Measurements from ENCODE around the gene ACKR2. TPM values are rescaled to one million over a fixed set of nuclear protein-coding genes. Genes with fewer than 3 reads are reported as not detected.

ACKR2 gene
- total and polyA plus RNA-seq, 2 experiments from 2014 or later, result 0.11 to 0.23 TPM

DNA sequence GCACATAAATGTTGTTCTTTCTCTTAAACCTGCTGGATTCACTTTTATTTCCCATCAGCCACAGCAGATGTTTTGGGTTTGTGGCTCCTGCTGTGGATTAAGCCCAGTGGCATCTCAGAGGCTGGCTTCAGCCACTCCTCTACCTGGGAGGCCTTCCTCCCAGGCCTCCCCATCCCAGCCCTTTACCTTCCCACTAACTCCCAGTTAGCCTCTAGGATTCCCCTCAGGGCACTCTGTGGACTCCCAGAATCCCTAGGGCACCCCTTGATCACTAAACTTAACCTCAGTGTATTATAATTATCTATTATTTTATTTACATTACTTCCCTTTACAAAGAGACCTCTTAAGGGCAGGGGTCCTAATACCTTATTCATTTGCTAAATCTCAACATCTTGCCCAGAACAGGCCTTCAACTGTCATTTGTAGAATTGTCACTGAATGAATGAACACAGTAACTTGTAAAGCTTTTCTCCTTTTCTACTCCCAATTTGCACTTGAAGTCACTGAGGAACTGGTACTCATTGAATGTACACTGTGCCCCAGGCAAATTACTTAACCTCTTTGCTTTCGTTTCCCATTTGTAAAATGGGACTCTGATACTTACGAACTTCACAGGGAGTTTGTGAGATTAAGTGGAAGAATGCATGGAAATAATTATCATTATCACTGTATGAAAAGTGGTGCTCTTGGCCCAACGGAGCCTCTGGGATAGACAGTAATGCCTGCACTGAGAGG, 44.5 kb upstream of the ACKR2 start:
- in situ Hi-C loops (cut with MboI), result no loop called here
- no peak overlapping the region for H3K4me2 ChIP-seq (ENCODE audit: unreplicated experiment)

DNA sequence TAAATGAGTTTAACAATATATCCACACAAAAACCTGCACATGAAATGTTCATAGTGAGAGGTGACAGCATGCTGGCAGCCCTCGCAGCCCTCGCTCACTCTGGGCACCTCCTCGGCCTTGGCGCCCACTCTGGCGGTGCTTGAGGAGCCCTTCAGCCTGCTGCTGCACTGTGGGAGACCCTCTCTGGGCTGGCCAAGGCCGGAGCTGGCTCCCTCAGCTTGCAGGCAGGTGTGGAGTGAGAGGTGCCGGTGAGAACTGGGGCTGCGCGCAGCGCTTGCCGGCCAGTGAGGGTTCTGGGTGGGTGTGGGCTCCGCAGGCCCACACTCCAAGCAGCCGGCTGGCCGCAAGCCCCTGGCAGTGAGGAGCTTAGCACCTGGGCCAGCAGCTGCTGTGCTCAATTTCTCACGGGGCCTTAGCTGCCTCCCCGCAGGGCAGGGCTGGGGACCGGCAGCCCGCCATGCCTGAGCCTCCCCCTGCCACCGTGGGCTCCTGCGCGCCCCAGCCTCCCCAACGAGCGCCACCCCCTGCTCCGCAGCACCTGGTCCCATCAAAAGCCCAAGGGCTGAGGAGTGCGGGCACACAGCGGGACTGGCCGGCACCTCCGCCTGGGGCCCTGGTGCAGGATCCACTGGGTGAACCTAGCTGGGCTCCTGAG, 39.6 kb upstream of the ACKR2 start:
- Histone ChIP-seq H3K4me2 (ENCODE audit: unreplicated experiment) (no peak overlapping the region), H3K79me2 (ENCODE audit: insufficient read depth) (no peaks in the 10 kb centered on the region), H3K9ac (no peak overlapping the region), H2AFZ (no peak overlapping the region), H4K20me1 (ENCODE audit: insufficient read depth) (no peaks in the 10 kb centered on the region), H3K36me3 (ENCODE audit: low read depth) (no peaks in the 10 kb centered on the region), H3K9me2 (ENCODE audit: insufficient read depth) (no peaks in the 10 kb centered on the region), H3K27ac (no peak overlapping the region), H3K27me3 (replicated peaks; ENCODE audit: insufficient read depth) (no peaks in the 10 kb centered on the region), H3K4me1 (ENCODE audit: insufficient read depth) (peaks cover 6% of the 10 kb centered on the region; the same call in 1 of the 2 replicates), H3K4me3 (no peak overlapping the region), H3F3A (ENCODE audit: insufficient read depth) (no peaks in the 10 kb centered on the region), H3K9me3 (ENCODE audit: low read depth) (no peaks in the 10 kb centered on the region)
- WGBS, 2 experiments (ENCODE audit: low coverage in 1 of 2, low lambda C conversion rate in 2 of 2, missing lambda C conversion rate in 2 of 2), result 84 to 86% methylated on average over 11 to 28 of the region's 28 CpGs
- TF ChIP-seq EZH2phosphoT487 (IDR thresholded peaks at IDR 0.05; ENCODE audit: insufficient read depth, low read depth) (no peak), EZH2 (IDR thresholded peaks at IDR 0.05; ENCODE audit: insufficient read depth, poor library complexity, severe bottlenecking) (no peak)
- no peak for DNase-seq
- in situ Hi-C loops (cut with MboI), result no loop called here

More for the DNA sequence above, 44.5 kb upstream of the ACKR2 start:
- Histone ChIP-seq H3K27me3 (replicated peaks; ENCODE audit: insufficient read depth) (no peaks in the 10 kb centered on the region), H3F3A (ENCODE audit: insufficient read depth) (peaks cover 12% of the 10 kb centered on the region; the same call in 1 of the 2 replicates), H3K79me2 (ENCODE audit: insufficient read depth) (no peaks in the 10 kb centered on the region), H3K9ac (no peak overlapping the region), H3K36me3 (ENCODE audit: low read depth) (no peaks in the 10 kb centered on the region), H3K4me3 (no peak overlapping the region), H4K20me1 (ENCODE audit: insufficient read depth) (no peaks in the 10 kb centered on the region), H3K27ac (no peak overlapping the region), H3K4me1 (ENCODE audit: insufficient read depth) (peaks cover 24% of the 10 kb centered on the region), H2AFZ (no peak overlapping the region), H3K9me3 (ENCODE audit: low read depth) (no peaks in the 10 kb centered on the region), H3K9me2 (ENCODE audit: insufficient read depth) (no peaks in the 10 kb centered on the region)
- WGBS, 2 experiments (ENCODE audit: low coverage in 1 of 2, low lambda C conversion rate in 2 of 2, missing lambda C conversion rate in 2 of 2), result 46 to 48% methylated on average over 3 of the region's 3 CpGs
- no peak for DNase-seq
- TF ChIP-seq EZH2 (IDR thresholded peaks at IDR 0.05; ENCODE audit: insufficient read depth, poor library complexity, severe bottlenecking) (no peak), EZH2phosphoT487 (IDR thresholded peaks at IDR 0.05; ENCODE audit: insufficient read depth, low read depth) (no peak)

DNA sequence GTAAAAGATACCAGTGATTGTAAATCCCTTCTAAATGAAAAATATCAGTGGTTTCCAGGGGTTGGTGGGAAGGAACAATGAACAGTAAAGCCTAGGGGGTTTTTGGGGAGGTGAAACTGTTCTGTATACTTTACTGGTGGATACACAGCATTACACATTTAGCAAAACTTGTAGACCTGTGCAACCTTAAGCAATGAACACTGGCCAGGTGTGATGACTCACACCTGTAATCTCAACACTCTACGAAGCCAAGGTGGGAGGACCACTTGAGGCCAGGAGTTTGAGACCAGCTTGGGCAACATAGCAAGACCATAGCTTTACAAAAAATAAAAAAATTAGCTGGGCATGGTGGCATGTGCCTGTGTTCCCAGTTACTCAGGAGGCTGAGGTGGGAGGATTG, 38.0 kb upstream of the ACKR2 start:
- WGBS, 2 experiments (ENCODE audit: low coverage in 1 of 2, low lambda C conversion rate in 2 of 2, missing lambda C conversion rate in 2 of 2), result 53 to 68% methylated on average over 1 of the region's 1 CpG
- Histone ChIP-seq H3K79me2 (ENCODE audit: insufficient read depth) (no peaks in the 10 kb centered on the region), H3K9me3 (ENCODE audit: low read depth) (no peaks in the 10 kb centered on the region), H3K9me2 (ENCODE audit: insufficient read depth) (no peaks in the 10 kb centered on the region), H3K4me1 (ENCODE audit: insufficient read depth) (peaks cover 6% of the 10 kb centered on the region; the same call in 1 of the 2 replicates), H2AFZ (no peak overlapping the region), H4K20me1 (ENCODE audit: insufficient read depth) (no peaks in the 10 kb centered on the region), H3K27me3 (replicated peaks; ENCODE audit: insufficient read depth) (no peaks in the 10 kb centered on the region), H3F3A (ENCODE audit: insufficient read depth) (no peaks in the 10 kb centered on the region), H3K9ac (no peak overlapping the region), H3K27ac (no peak overlapping the region), H3K4me3 (no peak overlapping the region), H3K36me3 (ENCODE audit: low read depth) (no peaks in the 10 kb centered on the region), H3K4me2 (ENCODE audit: unreplicated experiment) (no peak overlapping the region)
- TF ChIP-seq EZH2phosphoT487 (IDR thresholded peaks at IDR 0.05; ENCODE audit: insufficient read depth, low read depth) (no peak), EZH2 (IDR thresholded peaks at IDR 0.05; ENCODE audit: insufficient read depth, poor library complexity, severe bottlenecking) (no peak)
- no peak for DNase-seq
- in situ Hi-C loops (cut with MboI), result no loop called here

DNA sequence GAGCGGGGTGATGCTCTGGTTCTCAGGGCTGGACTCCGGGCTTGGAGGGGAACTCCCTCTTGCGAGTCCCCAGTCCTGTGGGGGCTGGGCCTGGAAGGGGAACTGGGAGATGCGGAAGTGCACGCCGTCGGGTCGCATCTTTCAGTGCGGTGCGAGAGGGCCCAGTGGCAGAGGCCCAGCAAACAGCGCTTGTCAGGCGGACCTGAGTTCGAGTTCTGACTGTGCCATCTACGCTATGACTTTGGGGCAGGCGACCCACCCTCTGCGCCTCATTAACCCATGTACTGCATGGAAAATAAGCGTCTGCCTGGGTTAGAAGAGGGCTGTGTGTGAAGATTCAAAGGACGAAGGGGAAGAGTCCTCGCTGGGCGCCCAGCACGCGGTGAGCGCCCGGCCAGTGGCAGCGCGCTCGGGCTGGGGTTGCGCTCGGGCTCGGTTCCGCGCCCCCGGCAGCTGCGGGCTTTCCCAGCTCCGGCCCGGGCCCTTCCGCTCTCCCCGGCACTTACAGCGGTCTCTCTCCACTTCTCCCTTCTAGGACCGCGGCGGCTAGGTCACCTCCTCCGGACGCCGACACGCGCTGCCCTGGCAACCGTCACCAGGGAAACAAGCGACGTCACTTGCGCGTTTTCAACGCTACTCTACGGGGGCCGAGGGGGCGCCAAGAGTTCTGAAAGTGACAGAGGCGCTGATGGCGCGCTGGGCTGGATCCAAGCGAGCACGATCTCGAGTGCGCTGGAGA, 36.4 kb upstream of the ACKR2 start, which contains the start of gene CCDC13:
Gene CCDC13 (minus strand): TSS at position 584 of the 739 bp plus-strand sequence. CDS start 14,908 bp downstream, outside the sequence.
- in situ Hi-C loops (cut with MboI), result no loop called here
- Histone ChIP-seq H3K9ac (peak within 1 kb of the TSS; percentile 79), H3K4me3 (peak within 1 kb of the TSS; percentile 87), H3F3A (ENCODE audit: insufficient read depth) (no peaks in the 10 kb centered on the region), H3K4me1 (ENCODE audit: insufficient read depth) (peaks cover 6% of the 10 kb centered on the region; the same call in 1 of the 2 replicates), H3K27ac (peak within 1 kb of the TSS; percentile 24), H3K9me3 (ENCODE audit: low read depth) (no peaks in the 10 kb centered on the region), H3K4me2 (ENCODE audit: unreplicated experiment) (peak within 1 kb of the TSS; percentile 91), H3K27me3 (replicated peaks; ENCODE audit: insufficient read depth) (no peaks in the 10 kb centered on the region), H3K36me3 (ENCODE audit: low read depth) (no peaks in the 10 kb centered on the region), H4K20me1 (ENCODE audit: insufficient read depth) (no peaks in the 10 kb centered on the region), H3K79me2 (ENCODE audit: insufficient read depth) (no peaks in the 10 kb centered on the region), H3K9me2 (ENCODE audit: insufficient read depth) (no peaks in the 10 kb centered on the region), H2AFZ (peak within 1 kb of the TSS; percentile 93)
- 7% methylated on average over 62 to 63 of the region's 63 CpGs for WGBS, 2 experiments (ENCODE audit: low coverage in 1 of 2, low lambda C conversion rate in 2 of 2, missing lambda C conversion rate in 2 of 2)
- no peak for TF ChIP-seq EZH2phosphoT487 (IDR thresholded peaks at IDR 0.05; ENCODE audit: insufficient read depth, low read depth)
- TF ChIP-seq EZH2 (IDR thresholded peaks at IDR 0.05; ENCODE audit: insufficient read depth, poor library complexity, severe bottlenecking), result no peak
- DNase-seq, result peak; percentile 94
